ENCODE data around the gene OTOGL.

The OTOGL gene

GRCh38 chr12:80157645-80158044 is 58.3 kb downstream of the OTOGL start:
- TF ChIP-seq NFIC (IDR thresholded peaks at IDR 0.05) (no peak), TEAD4 (IDR thresholded peaks at IDR 0.05) (no peak), EGR1 (IDR thresholded peaks at IDR 0.05) (no peak), EP300 (IDR thresholded peaks at IDR 0.05; ENCODE audit: borderline replicate concordance) (no peak), CREB1 (IDR thresholded peaks at IDR 0.05; ENCODE audit: low read depth) (no peak), YY1 (IDR thresholded peaks at IDR 0.05; ENCODE audit: low read depth) (no peak), MAX (IDR thresholded peaks at IDR 0.05) (no peak), TCF12 (IDR thresholded peaks at IDR 0.05; ENCODE audit: low read depth) (no peak), REST (IDR thresholded peaks at IDR 0.05; ENCODE audit: low read depth) (no peak), ZBTB7A (IDR thresholded peaks at IDR 0.05; ENCODE audit: low read depth) (no peak), FOXM1 (IDR thresholded peaks at IDR 0.05; ENCODE audit: borderline replicate concordance, low read depth) (no peak), TAF1 (IDR thresholded peaks at IDR 0.05; ENCODE audit: low read depth) (no peak), CEBPB (IDR thresholded peaks at IDR 0.05) (no peak), RAD21 (IDR thresholded peaks at IDR 0.05; ENCODE audit: low read depth) (no peak), USF1 (IDR thresholded peaks at IDR 0.05) (no peak)

- no peak for TF ChIP-seq USF1 (IDR thresholded peaks at IDR 0.05)
- no peak for TF ChIP-seq EP300 (IDR thresholded peaks at IDR 0.05; ENCODE audit: borderline replicate concordance)
- TF ChIP-seq MAX (IDR thresholded peaks at IDR 0.05), result no peak
- TF ChIP-seq YY1 (IDR thresholded peaks at IDR 0.05; ENCODE audit: low read depth), result no peak
- TF ChIP-seq RAD21 (IDR thresholded peaks at IDR 0.05; ENCODE audit: low read depth), result no peak
- no peak for TF ChIP-seq ZBTB7A (IDR thresholded peaks at IDR 0.05; ENCODE audit: low read depth)
- no peak for TF ChIP-seq TAF1 (IDR thresholded peaks at IDR 0.05; ENCODE audit: low read depth)
- no peak for TF ChIP-seq REST (IDR thresholded peaks at IDR 0.05; ENCODE audit: low read depth)
- TF ChIP-seq EGR1 (IDR thresholded peaks at IDR 0.05), result no peak
- no peak for TF ChIP-seq NFIC (IDR thresholded peaks at IDR 0.05)
- no peak for TF ChIP-seq CREB1 (IDR thresholded peaks at IDR 0.05; ENCODE audit: low read depth)
- no peak for TF ChIP-seq CEBPB (IDR thresholded peaks at IDR 0.05)
- TF ChIP-seq TCF12 (IDR thresholded peaks at IDR 0.05; ENCODE audit: low read depth), result no peak
- no peak for TF ChIP-seq FOXM1 (IDR thresholded peaks at IDR 0.05; ENCODE audit: borderline replicate concordance, low read depth)
- no peak for TF ChIP-seq TEAD4 (IDR thresholded peaks at IDR 0.05)
These were observed 62.3 kb downstream of the OTOGL start for GRCh38 chr12:80161612-80162011.

- TF ChIP-seq USF1 (IDR thresholded peaks at IDR 0.05) (no peak), TCF12 (IDR thresholded peaks at IDR 0.05; ENCODE audit: low read depth) (no peak), MAX (IDR thresholded peaks at IDR 0.05) (no peak), CEBPB (IDR thresholded peaks at IDR 0.05) (no peak)
These were observed 62.8 kb downstream of the OTOGL start for GRCh38 chr12:80162177-80162576.

GRCh38 chr12:80165746-80166145 is 66.4 kb downstream of the OTOGL start:
- no peak for TF ChIP-seq ZBTB7A (IDR thresholded peaks at IDR 0.05; ENCODE audit: low read depth)
- no peak for TF ChIP-seq USF1 (IDR thresholded peaks at IDR 0.05)
- TF ChIP-seq EP300 (IDR thresholded peaks at IDR 0.05; ENCODE audit: borderline replicate concordance), result no peak
- TF ChIP-seq YY1 (IDR thresholded peaks at IDR 0.05; ENCODE audit: low read depth), result no peak
- TF ChIP-seq RAD21 (IDR thresholded peaks at IDR 0.05; ENCODE audit: low read depth), result no peak
- TF ChIP-seq FOXM1 (IDR thresholded peaks at IDR 0.05; ENCODE audit: borderline replicate concordance, low read depth), result no peak
- no peak for TF ChIP-seq TCF12 (IDR thresholded peaks at IDR 0.05; ENCODE audit: low read depth)
- no peak for TF ChIP-seq CEBPB (IDR thresholded peaks at IDR 0.05)
- no peak for TF ChIP-seq REST (IDR thresholded peaks at IDR 0.05; ENCODE audit: low read depth)
- TF ChIP-seq EGR1 (IDR thresholded peaks at IDR 0.05), result no peak
- no peak for TF ChIP-seq TAF1 (IDR thresholded peaks at IDR 0.05; ENCODE audit: low read depth)
- TF ChIP-seq CREB1 (IDR thresholded peaks at IDR 0.05; ENCODE audit: low read depth), result no peak
- no peak for TF ChIP-seq MAX (IDR thresholded peaks at IDR 0.05)
- TF ChIP-seq TEAD4 (IDR thresholded peaks at IDR 0.05), result no peak
- TF ChIP-seq NFIC (IDR thresholded peaks at IDR 0.05), result no peak
